BLaER1 (cell line): ENCODE data around the gene KLF17.
"Not testable (repeated sequence)": the region's sequence is repeated elsewhere in the genome, so short reads cannot be mapped to it uniquely, and the experiment has no call there.

Experiments used
- H3K27ac ChIP-seq: shearing (Covaris generic); formaldehyde crosslinking; 2 replicates; pipeline ENCODE4 v1.8.1; 2022
- H3K27me3 ChIP-seq: shearing (Covaris generic); formaldehyde crosslinking; 2 replicates; pipeline ENCODE4 v1.8.1; 2022
- H3K36me3 ChIP-seq: shearing (Covaris generic); formaldehyde crosslinking; 2 replicates; pipeline ENCODE4 v1.8.1; 2022
- H3K4me1 ChIP-seq: shearing (Covaris generic); formaldehyde crosslinking; 2 replicates; pipeline ENCODE4 v1.8.1; 2022
- H3K4me2 ChIP-seq: shearing (Covaris generic); formaldehyde crosslinking; 2 replicates; pipeline ENCODE4 v1.8.1; 2022
- H3K4me3 ChIP-seq: shearing (Covaris generic); formaldehyde crosslinking; 2 replicates; pipeline ENCODE4 v1.8.1; 2022
- H3K9ac ChIP-seq: shearing (Covaris generic); formaldehyde crosslinking; 2 replicates; pipeline ENCODE4 v1.8.1; 2022
- H3K9me3 ChIP-seq: shearing (Covaris generic); formaldehyde crosslinking; 2 replicates; pipeline ENCODE4 v1.8.1; 2022
- H4K20me1 ChIP-seq: shearing (Covaris generic); formaldehyde crosslinking; 2 replicates; pipeline ENCODE4 v1.8.1; 2022
- Cebpa-rat ChIP-seq: shearing (Covaris generic); IDR thresholded peaks from 2 replicates; pipeline ENCODE4 v1.8.1; 2022

The KLF17 gene

GRCh38 chr1:44129616-44130500 is 11.2 kb downstream of the KLF17 start:
- no peak overlapping the region for H3K4me2 ChIP-seq
- no peaks in the 10 kb centered on the region for H3K36me3 ChIP-seq
- H3K4me3 ChIP-seq, result no peak overlapping the region
- H3K27me3 ChIP-seq, result no peaks in the 10 kb centered on the region
- no peak overlapping the region for H3K27ac ChIP-seq
- H3K4me1 ChIP-seq, result peaks cover 15% of the 10 kb centered on the region
- H4K20me1 ChIP-seq, result no peaks in the 10 kb centered on the region
- H3K9ac ChIP-seq, result no peak overlapping the region
- H3K9me3 ChIP-seq, result no peaks in the 10 kb centered on the region
- no peak for TF ChIP-seq Cebpa-rat

- no peak overlapping the region for H3K9ac ChIP-seq
- no peaks in the 10 kb centered on the region for H3K9me3 ChIP-seq
- no peak overlapping the region for H3K4me2 ChIP-seq
- no peak overlapping the region for H3K27ac ChIP-seq
- no peaks in the 10 kb centered on the region for H4K20me1 ChIP-seq
- H3K4me1 ChIP-seq, result peaks cover 15% of the 10 kb centered on the region
- H3K36me3 ChIP-seq, result no peaks in the 10 kb centered on the region
- no peaks in the 10 kb centered on the region for H3K27me3 ChIP-seq
- TF ChIP-seq Cebpa-rat, result no peak
- no peak overlapping the region for H3K4me3 ChIP-seq
Observed at GRCh38 chr1:44131411-44131810, 12.8 kb downstream of the KLF17 start.

- Histone ChIP-seq H3K4me3 (no peak overlapping the region), H3K9me3 (no peaks in the 10 kb centered on the region), H3K27ac (no peak overlapping the region), H3K27me3 (no peaks in the 10 kb centered on the region), H3K36me3 (no peaks in the 10 kb centered on the region), H3K4me2 (no peak overlapping the region), H3K4me1 (no peaks in the 10 kb centered on the region), H4K20me1 (no peaks in the 10 kb centered on the region), H3K9ac (no peak overlapping the region)
- TF ChIP-seq Cebpa-rat, result no peak
Observed at GRCh38 chr1:44134071-44134920, 15.7 kb downstream of the KLF17 start.

GRCh38 chr1:44135886-44136285 is 17.3 kb downstream of the KLF17 start:
- Histone ChIP-seq H3K4me3 (no peak overlapping the region), H3K4me1 (no peaks in the 10 kb centered on the region), H3K36me3 (no peaks in the 10 kb centered on the region), H3K9ac (no peak overlapping the region), H3K27me3 (no peaks in the 10 kb centered on the region), H3K4me2 (no peak overlapping the region), H3K27ac (no peak overlapping the region), H4K20me1 (no peaks in the 10 kb centered on the region), H3K9me3 (no peaks in the 10 kb centered on the region)
- no peak for TF ChIP-seq Cebpa-rat

GRCh38 chr1:44138239-44138638 is 19.6 kb downstream of the KLF17 start:
- Histone ChIP-seq H3K27ac (no peak overlapping the region), H3K4me2 (no peak overlapping the region), H3K36me3 (no peaks in the 10 kb centered on the region), H3K9me3 (peaks cover under 1% of the 10 kb centered on the region), H3K27me3 (no peaks in the 10 kb centered on the region), H3K4me1 (no peaks in the 10 kb centered on the region), H4K20me1 (no peaks in the 10 kb centered on the region), H3K4me3 (no peak overlapping the region), H3K9ac (no peak overlapping the region)
- TF ChIP-seq Cebpa-rat, result no peak

- not testable (repeated sequence) for H4K20me1 ChIP-seq, H3K4me1 ChIP-seq, H3K27me3 ChIP-seq, H3K4me3 ChIP-seq, H3K36me3 ChIP-seq, H3K4me2 ChIP-seq, H3K27ac ChIP-seq, H3K9ac ChIP-seq
- peaks cover 13% of the 10 kb centered on the region for H3K9me3 ChIP-seq
Observed at GRCh38 chr1:44139565-44139964, 20.9 kb downstream of the KLF17 start.

- H3K36me3 ChIP-seq, result no peaks in the 10 kb centered on the region
- H3K27me3 ChIP-seq, result no peaks in the 10 kb centered on the region
- no peaks in the 10 kb centered on the region for H4K20me1 ChIP-seq
- no peak within 1 kb of the TSS for H3K4me3 ChIP-seq
- no peak within 1 kb of the TSS for H3K27ac ChIP-seq
- H3K9me3 ChIP-seq, result peaks cover 33% of the 10 kb centered on the region
- no peak within 1 kb of the TSS for H3K4me2 ChIP-seq
- H3K4me1 ChIP-seq, result no peaks in the 10 kb centered on the region
- TF ChIP-seq Cebpa-rat, result no peak
- H3K9ac ChIP-seq, result no peak within 1 kb of the TSS
Observed at GRCh38 chr1:44141531-44141930, 22.9 kb downstream of the KLF17 start, which contains the start of gene KLF18. Gene KLF18 (minus strand): TSS chr1:44141631. CDS start chr1:44141631, 0 bp downstream.

GRCh38 chr1:44144962-44145756 is 26.5 kb downstream of the KLF17 start:
- Histone ChIP-seq H3K36me3 (no peaks in the 10 kb centered on the region), H3K4me1 (peaks cover 18% of the 10 kb centered on the region), H3K27me3 (no peaks in the 10 kb centered on the region)

GRCh38 chr1:44146536-44147361 is 28.1 kb downstream of the KLF17 start:
- Histone ChIP-seq H3K27ac (no peak overlapping the region), H3K4me2 (no peak overlapping the region), H3K36me3 (no peaks in the 10 kb centered on the region), H3K4me1 (peaks cover 18% of the 10 kb centered on the region), H3K9ac (no peak overlapping the region), H4K20me1 (no peaks in the 10 kb centered on the region), H3K9me3 (peaks cover 38% of the 10 kb centered on the region), H3K27me3 (no peaks in the 10 kb centered on the region), H3K4me3 (no peak overlapping the region)
- TF ChIP-seq Cebpa-rat, result no peak

More at GRCh38 chr1:44144962-44145756, 26.5 kb downstream of the KLF17 start:
- no peak overlapping the region for H3K9ac ChIP-seq
- H3K27ac ChIP-seq, result no peak overlapping the region
- H4K20me1 ChIP-seq, result no peaks in the 10 kb centered on the region
- H3K4me3 ChIP-seq, result no peak overlapping the region
- peaks cover 38% of the 10 kb centered on the region for H3K9me3 ChIP-seq
- TF ChIP-seq Cebpa-rat, result no peak
- no peak overlapping the region for H3K4me2 ChIP-seq
